IPS-11a (cell line): Measurements from ENCODE around the gene PPP1R37.

Source experiments
- H3K4me3 ChIP-seq: one replicate; pipeline ENCODE4 v1.5.1; 2013; ENCODE audit warnings: low read depth, low read length, control low read depth

The PPP1R37 gene

GRCh38 chr19:45092747-45093678 lies at the start of gene PPP1R37:
Gene PPP1R37 (plus strand): TSS chr19:45093179. CDS start chr19:45093326, 147 bp downstream.
- H3K4me3 ChIP-seq: peak within 1 kb of the TSS; percentile 87

- H3K4me3 ChIP-seq: no peak overlapping the region
Measured at GRCh38 chr19:45045671-45046353, 47.2 kb upstream of the PPP1R37 start.

- no peak overlapping the region for H3K4me3 ChIP-seq
Measured at GRCh38 chr19:45046355-45046754, 46.6 kb upstream of the PPP1R37 start.

- H3K4me3 ChIP-seq: no peak overlapping the region
Measured at GRCh38 chr19:45047188-45047797, 45.7 kb upstream of the PPP1R37 start.

GRCh38 chr19:45049073-45049736 lies 43.8 kb upstream of the PPP1R37 start:
- no peak overlapping the region for H3K4me3 ChIP-seq

GRCh38 chr19:45050036-45050435 lies 42.9 kb upstream of the PPP1R37 start:
- no peak overlapping the region for H3K4me3 ChIP-seq

- H3K4me3 ChIP-seq: no peak overlapping the region
Measured at GRCh38 chr19:45051929-45052579, 40.9 kb upstream of the PPP1R37 start.

GRCh38 chr19:45056831-45057230 lies 36.1 kb upstream of the PPP1R37 start:
- H3K4me3 ChIP-seq: no peak overlapping the region

GRCh38 chr19:45057444-45057843 lies 35.5 kb upstream of the PPP1R37 start:
- H3K4me3 ChIP-seq: no peak overlapping the region

GRCh38 chr19:45058622-45059159 lies 34.3 kb upstream of the PPP1R37 start:
- H3K4me3 ChIP-seq: no peak overlapping the region

GRCh38 chr19:45059258-45059965 lies 33.6 kb upstream of the PPP1R37 start:
- no peak overlapping the region for H3K4me3 ChIP-seq

GRCh38 chr19:45061965-45062364 lies 31.0 kb upstream of the PPP1R37 start:
- H3K4me3 ChIP-seq: no peak overlapping the region

GRCh38 chr19:45063851-45064801 lies 28.9 kb upstream of the PPP1R37 start:
- no peak overlapping the region for H3K4me3 ChIP-seq

- H3K4me3 ChIP-seq: no peak overlapping the region
Measured at GRCh38 chr19:45066921-45067661, 25.9 kb upstream of the PPP1R37 start.

GRCh38 chr19:45068041-45068440 lies 24.9 kb upstream of the PPP1R37 start:
- no peak overlapping the region for H3K4me3 ChIP-seq

- no peak overlapping the region for H3K4me3 ChIP-seq
Measured at GRCh38 chr19:45069056-45069455, 23.9 kb upstream of the PPP1R37 start.

- no peak overlapping the region for H3K4me3 ChIP-seq
Measured at GRCh38 chr19:45070214-45070613, 22.8 kb upstream of the PPP1R37 start.
